Astrocyte (in vitro differentiated cells and primary cell): ENCODE measurements around the gene CHCHD6.

Source experiments
- EZH2 ChIP-seq: IDR thresholded peaks from 2 replicates; pipeline ENCODE4 v1.6.1; 2012; ENCODE audit warnings: mild to moderate bottlenecking, low read length, inconsistent platforms; ENCODE audit not compliant: insufficient read depth
- TF ChIP-seq, protein P1 (sequence below): IDR thresholded peaks from 2 replicates; pipeline ENCODE4 v1.5.1; 2011; ENCODE audit warnings: low read depth, mild to moderate bottlenecking, inconsistent platforms, low read length, moderate library complexity; ENCODE audit not compliant: insufficient read depth

DNA sequence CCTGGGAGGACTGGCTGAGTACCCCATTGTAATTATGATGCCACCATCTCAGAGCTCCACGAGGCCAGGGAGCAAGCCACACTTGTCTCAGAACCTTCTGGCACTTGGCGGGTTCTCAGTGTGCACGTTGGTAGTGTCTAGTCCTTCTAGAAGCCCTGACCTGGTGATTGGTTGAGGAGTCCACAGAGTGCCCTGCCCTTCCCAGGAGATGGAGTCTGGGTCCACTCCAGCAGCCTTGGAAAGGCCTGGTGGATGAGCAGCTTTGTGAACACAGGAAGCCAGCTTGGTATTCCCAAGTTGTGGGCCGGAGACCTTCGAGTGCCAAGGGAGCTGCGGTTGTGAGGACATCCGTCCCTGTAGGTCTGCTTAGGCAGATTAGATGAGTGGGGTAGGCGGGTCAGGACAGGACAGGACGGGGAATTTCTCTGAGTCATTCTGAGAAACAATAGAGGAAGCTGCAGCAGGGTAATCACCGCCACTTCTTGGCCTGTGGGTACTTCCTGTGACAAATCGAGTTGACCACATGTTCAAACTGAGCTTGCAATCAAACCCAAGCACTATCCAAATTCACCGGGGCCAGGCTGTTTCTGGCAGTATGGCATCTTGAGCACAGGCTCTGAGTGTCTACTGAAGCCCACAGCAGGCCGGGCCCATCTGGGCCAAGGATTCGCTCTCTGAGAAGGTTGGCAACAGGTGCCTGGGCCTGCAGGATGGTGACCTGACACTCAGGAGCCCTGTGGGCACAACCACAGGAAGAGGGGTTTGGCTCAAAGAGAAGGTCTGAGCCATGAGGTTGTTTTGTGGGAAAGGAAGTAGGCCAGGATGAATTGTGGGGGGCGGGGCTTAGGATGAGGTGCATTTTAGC, 207.4 kb downstream of the CHCHD6 start:
- TF ChIP-seq, protein P1, sequence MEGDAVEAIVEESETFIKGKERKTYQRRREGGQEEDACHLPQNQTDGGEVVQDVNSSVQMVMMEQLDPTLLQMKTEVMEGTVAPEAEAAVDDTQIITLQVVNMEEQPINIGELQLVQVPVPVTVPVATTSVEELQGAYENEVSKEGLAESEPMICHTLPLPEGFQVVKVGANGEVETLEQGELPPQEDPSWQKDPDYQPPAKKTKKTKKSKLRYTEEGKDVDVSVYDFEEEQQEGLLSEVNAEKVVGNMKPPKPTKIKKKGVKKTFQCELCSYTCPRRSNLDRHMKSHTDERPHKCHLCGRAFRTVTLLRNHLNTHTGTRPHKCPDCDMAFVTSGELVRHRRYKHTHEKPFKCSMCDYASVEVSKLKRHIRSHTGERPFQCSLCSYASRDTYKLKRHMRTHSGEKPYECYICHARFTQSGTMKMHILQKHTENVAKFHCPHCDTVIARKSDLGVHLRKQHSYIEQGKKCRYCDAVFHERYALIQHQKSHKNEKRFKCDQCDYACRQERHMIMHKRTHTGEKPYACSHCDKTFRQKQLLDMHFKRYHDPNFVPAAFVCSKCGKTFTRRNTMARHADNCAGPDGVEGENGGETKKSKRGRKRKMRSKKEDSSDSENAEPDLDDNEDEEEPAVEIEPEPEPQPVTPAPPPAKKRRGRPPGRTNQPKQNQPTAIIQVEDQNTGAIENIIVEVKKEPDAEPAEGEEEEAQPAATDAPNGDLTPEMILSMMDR, result no peak
- TF ChIP-seq EZH2, result no peak
